GM18505 (cell line): Measurements from ENCODE around the gene POLR1F.
"Not testable (repeated sequence)": the region's sequence is repeated elsewhere in the genome, so short reads cannot be mapped to it uniquely, and the experiment has no call there.

Experiments used
- ATAC-seq: cut with Tn5 transposase; IDR thresholded peaks from one replicate; pipeline ENCODE4 v1.9.1; 2021; ENCODE audit not compliant: unreplicated experiment
- POLR2A ChIP-seq: IDR thresholded peaks from 4 replicates; pipeline ENCODE4 v1.6.1; 2011; ENCODE audit warnings: borderline replicate concordance; ENCODE audit not compliant: insufficient read depth, insufficient read length; ENCODE audit errors: extremely low read depth

POLR1F gene

GRCh38 chr7:19698331-19698730 is 10.5 kb downstream of the POLR1F start:
- TF ChIP-seq POLR2A, result no peak
- no peak for ATAC-seq

- no peak for ATAC-seq
- TF ChIP-seq POLR2A, result no peak
These were observed 11.9 kb downstream of the POLR1F start for GRCh38 chr7:19696926-19697325.

GRCh38 chr7:19692111-19692828 is 16.6 kb downstream of the POLR1F start:
- no peak for TF ChIP-seq POLR2A
- no peak for ATAC-seq

GRCh38 chr7:19690736-19691135 is 18.1 kb downstream of the POLR1F start:
- no peak for ATAC-seq
- no peak for TF ChIP-seq POLR2A

GRCh38 chr7:19689130-19689529 is 19.7 kb downstream of the POLR1F start:
- ATAC-seq, result not testable (repeated sequence)

- no peak for ATAC-seq
- TF ChIP-seq POLR2A, result no peak
These were observed 27.2 kb downstream of the POLR1F start for GRCh38 chr7:19681596-19681995.

GRCh38 chr7:19677180-19677579 is 31.7 kb downstream of the POLR1F start:
- ATAC-seq, result peak; percentile 79

GRCh38 chr7:19675816-19676215 is 33.0 kb downstream of the POLR1F start:
- TF ChIP-seq POLR2A, result no peak
- ATAC-seq, result no peak

More at GRCh38 chr7:19677180-19677579, 31.7 kb downstream of the POLR1F start:
- TF ChIP-seq POLR2A, result no peak

GRCh38 chr7:19674266-19674960 is 34.4 kb downstream of the POLR1F start:
- no peak for ATAC-seq
- no peak for TF ChIP-seq POLR2A

GRCh38 chr7:19670806-19671205 is 38.0 kb downstream of the POLR1F start:
- ATAC-seq, result no peak
- TF ChIP-seq POLR2A, result no peak

- no peak for TF ChIP-seq POLR2A
- ATAC-seq, result peak; percentile 37
These were observed 43.3 kb downstream of the POLR1F start for GRCh38 chr7:19665399-19666008.

- peak; percentile 97 for ATAC-seq
- no peak for TF ChIP-seq POLR2A
These were observed 44.9 kb downstream of the POLR1F start for GRCh38 chr7:19663816-19664462.

- ATAC-seq, result no peak
- TF ChIP-seq POLR2A, result no peak
These were observed 60.0 kb downstream of the POLR1F start for GRCh38 chr7:19648791-19649190.
